Measurements from ENCODE around the gene TDP2. TPM values are rescaled to one million over a fixed set of nuclear protein-coding genes. Genes with fewer than 3 reads are reported as not detected.
A peak's percentile ranks its signal among the peaks of the same experiment; 100 is the strongest.

Gene TDP2, protein sequence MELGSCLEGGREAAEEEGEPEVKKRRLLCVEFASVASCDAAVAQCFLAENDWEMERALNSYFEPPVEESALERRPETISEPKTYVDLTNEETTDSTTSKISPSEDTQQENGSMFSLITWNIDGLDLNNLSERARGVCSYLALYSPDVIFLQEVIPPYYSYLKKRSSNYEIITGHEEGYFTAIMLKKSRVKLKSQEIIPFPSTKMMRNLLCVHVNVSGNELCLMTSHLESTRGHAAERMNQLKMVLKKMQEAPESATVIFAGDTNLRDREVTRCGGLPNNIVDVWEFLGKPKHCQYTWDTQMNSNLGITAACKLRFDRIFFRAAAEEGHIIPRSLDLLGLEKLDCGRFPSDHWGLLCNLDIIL
- 43.2 TPM for total RNA-seq
- polyA plus RNA-seq = 10 to 100 TPM; 55.2 to 68.6 (median 57.1) TPM

DNA sequence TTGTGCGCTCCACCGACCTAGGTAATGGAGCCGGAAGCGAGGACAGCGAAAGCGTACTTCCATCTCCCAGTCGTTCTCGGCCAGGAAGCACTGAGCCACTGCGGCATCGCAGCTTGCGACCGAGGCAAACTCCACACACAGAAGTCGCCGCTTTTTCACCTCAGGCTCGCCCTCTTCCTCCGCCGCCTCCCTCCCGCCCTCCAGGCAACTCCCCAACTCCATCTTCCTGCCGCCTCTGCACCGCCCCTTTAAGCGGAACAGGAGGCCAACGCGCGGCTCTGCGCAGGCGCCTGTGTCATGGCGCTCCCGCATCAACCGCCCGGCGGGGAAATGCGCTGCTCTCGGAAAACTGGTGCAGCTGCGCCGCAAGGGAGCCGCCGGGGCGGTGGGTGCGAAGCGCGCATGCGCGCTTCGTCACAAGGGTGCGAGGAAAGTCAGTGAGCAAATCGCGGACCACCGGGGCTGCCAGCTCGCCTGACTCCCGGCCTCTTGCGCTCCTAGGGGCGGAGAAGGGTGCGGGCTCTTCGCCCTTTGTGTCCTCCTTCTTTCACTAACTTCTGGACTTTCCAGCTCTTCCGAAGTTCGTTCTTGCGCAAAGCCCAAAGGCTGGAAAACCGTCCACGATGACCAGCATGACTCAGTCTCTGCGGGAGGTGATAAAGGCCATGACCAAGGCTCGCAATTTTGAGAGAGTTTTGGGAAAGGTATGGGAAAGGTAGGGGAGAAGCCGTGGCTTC, at the start of gene TDP2, which contains the start of gene ACOT13:
Gene TDP2, minus strand, starts transcription at position 259 of the 737 bp plus-strand sequence. Its CDS starts 37 bp downstream, at position 222.
Gene ACOT13, plus strand, starts transcription at position 437 of the 737 bp plus-strand sequence. Its CDS starts 187 bp downstream, at position 624.
- Histone ChIP-seq H3K27me3 (ENCODE audit: control insufficient read depth, insufficient read depth, low read length) (no peaks in the 10 kb centered on the region), H3K4me1 (ENCODE audit: control insufficient read depth, insufficient read depth, low read length, poor library complexity, severe bottlenecking) (peaks cover 43% of the 10 kb centered on the region), H3K4me3 (ENCODE audit: low read depth, low read length) (peak within 1 kb of the TSS; percentile 97), H3K27ac (ENCODE audit: insufficient read depth, low read length, poor library complexity, severe bottlenecking) (peak within 1 kb of the TSS; percentile 86), H3K9me3 (ENCODE audit: control insufficient read depth in 2 of 2, low read length in 2 of 2) (peaks cover 0 to 3% of the 10 kb centered on the region in 2 experiments), H3K36me3 (ENCODE audit: control insufficient read depth, insufficient read depth, low read length) (peaks cover 25% of the 10 kb centered on the region)
- Mint-ChIP-seq H3K4me1 (peaks cover 42 to 71% (median 50%) of the 10 kb centered on the region in 4 donors), H3K36me3 (peaks cover 27% of the 10 kb centered on the region), H3K27me3 (no peaks in the 10 kb centered on the region), H3K27ac (peak within 1 kb of the TSS; percentile 96 to 99 (median 97)), H3K4me3 (peak within 1 kb of the TSS; percentile 94 to 100 (median 99)), H3K9me3 (peaks cover 0 to 7% (median 0%) of the 10 kb centered on the region in 7 donors)
- ATAC-seq (ENCODE audit: low read depth in 2 of 2) (peak; percentile 93 to 94), DNase-seq (peak; percentile 95 to 98 (median 96))

GRCh38 chr6:24710519-24711303, 44.0 kb upstream of the TDP2 start:
- ATAC-seq (ENCODE audit: low read depth in 2 of 2) (no peak), DNase-seq (no peak)
- peak overlapping the region in 3 of 4 donors; percentile 36 to 64 (median 59) for H3K4me3 Mint-ChIP-seq
- H3K27ac Mint-ChIP-seq = peak overlapping the region; percentile 59 to 89 (median 66)
- H3K36me3 Mint-ChIP-seq = peaks cover 57% of the 10 kb centered on the region
- Histone ChIP-seq H3K4me3 (ENCODE audit: low read depth, low read length) (peak overlapping the region; percentile 41), H3K27me3 (ENCODE audit: control insufficient read depth, insufficient read depth, low read length) (no peaks in the 10 kb centered on the region), H3K27ac (ENCODE audit: insufficient read depth, low read length, poor library complexity, severe bottlenecking) (no peak overlapping the region), H3K4me1 (ENCODE audit: control insufficient read depth, insufficient read depth, low read length, poor library complexity, severe bottlenecking) (peaks cover 46% of the 10 kb centered on the region), H3K9me3 (ENCODE audit: control insufficient read depth in 2 of 2, low read length in 2 of 2) (no peaks in the 10 kb centered on the region), H3K36me3 (ENCODE audit: control insufficient read depth, insufficient read depth, low read length) (peaks cover 99% of the 10 kb centered on the region)
- H3K27me3 Mint-ChIP-seq = no peaks in the 10 kb centered on the region
- H3K9me3 Mint-ChIP-seq = no peaks in the 10 kb centered on the region
- peaks cover 30 to 65% (median 52%) of the 10 kb centered on the region in 4 donors for H3K4me1 Mint-ChIP-seq

GRCh38 chr6:24709014-24709711, 42.5 kb upstream of the TDP2 start:
- Mint-ChIP-seq H3K36me3 (peaks cover 53% of the 10 kb centered on the region), H3K4me3 (no peak overlapping the region), H3K9me3 (no peaks in the 10 kb centered on the region), H3K4me1 (peaks cover 31 to 60% (median 44%) of the 10 kb centered on the region in 4 donors), H3K27me3 (no peaks in the 10 kb centered on the region), H3K27ac (no peak overlapping the region)
- no peaks in the 10 kb centered on the region for H3K27me3 ChIP-seq (ENCODE audit: control insufficient read depth, insufficient read depth, low read length)
- H3K27ac ChIP-seq (ENCODE audit: insufficient read depth, low read length, poor library complexity, severe bottlenecking) = no peak overlapping the region
- ATAC-seq (ENCODE audit: low read depth in 2 of 2) (no peak), DNase-seq (no peak)
- H3K4me1 ChIP-seq (ENCODE audit: control insufficient read depth, insufficient read depth, low read length, poor library complexity, severe bottlenecking) = peaks cover 32% of the 10 kb centered on the region
- no peaks in the 10 kb centered on the region for H3K9me3 ChIP-seq (ENCODE audit: control insufficient read depth in 2 of 2, low read length in 2 of 2)
- peaks cover 99% of the 10 kb centered on the region for H3K36me3 ChIP-seq (ENCODE audit: control insufficient read depth, insufficient read depth, low read length)
- no peak overlapping the region for H3K4me3 ChIP-seq (ENCODE audit: low read depth, low read length)

GRCh38 chr6:24708612-24709011, 41.9 kb upstream of the TDP2 start:
- Histone ChIP-seq H3K4me1 (ENCODE audit: control insufficient read depth, insufficient read depth, low read length, poor library complexity, severe bottlenecking) (peaks cover 26% of the 10 kb centered on the region), H3K4me3 (ENCODE audit: low read depth, low read length) (no peak overlapping the region), H3K36me3 (ENCODE audit: control insufficient read depth, insufficient read depth, low read length) (peaks cover 98% of the 10 kb centered on the region), H3K27ac (ENCODE audit: insufficient read depth, low read length, poor library complexity, severe bottlenecking) (no peak overlapping the region), H3K27me3 (ENCODE audit: control insufficient read depth, insufficient read depth, low read length) (no peaks in the 10 kb centered on the region), H3K9me3 (ENCODE audit: control insufficient read depth in 2 of 2, low read length in 2 of 2) (no peaks in the 10 kb centered on the region)
- ATAC-seq (ENCODE audit: low read depth in 2 of 2) (no peak), DNase-seq (no peak)
- H3K27me3 Mint-ChIP-seq = no peaks in the 10 kb centered on the region
- H3K4me3 Mint-ChIP-seq = no peak overlapping the region
- peak overlapping the region in 1 of 3 donors; percentile 43 for H3K27ac Mint-ChIP-seq
- H3K4me1 Mint-ChIP-seq = peaks cover 27 to 59% (median 43%) of the 10 kb centered on the region in 4 donors
- peaks cover 48% of the 10 kb centered on the region for H3K36me3 Mint-ChIP-seq
- H3K9me3 Mint-ChIP-seq = no peaks in the 10 kb centered on the region

DNA sequence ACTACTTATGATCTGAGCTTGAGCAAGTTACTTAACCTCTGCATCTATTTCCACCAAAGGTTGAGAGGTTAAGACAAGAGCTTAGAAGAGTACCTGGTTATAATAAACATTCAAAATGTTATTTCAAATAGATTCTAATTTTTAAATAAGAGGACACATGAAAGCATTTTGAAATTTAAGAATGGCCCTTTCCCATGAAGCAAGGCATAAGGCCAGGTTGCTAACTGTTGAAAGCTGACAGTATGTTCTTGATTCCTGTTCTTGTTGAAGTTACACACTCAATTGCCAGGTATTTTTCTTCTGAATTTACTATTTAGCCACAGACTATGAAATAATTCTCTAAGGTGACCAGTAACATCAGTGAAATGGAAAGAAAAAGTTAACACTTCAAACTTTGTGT, 37.8 kb upstream of the TDP2 start:
- ATAC-seq (ENCODE audit: low read depth in 2 of 2) (no peak), DNase-seq (no peak)
- H3K27ac Mint-ChIP-seq = no peak overlapping the region
- Histone ChIP-seq H3K27ac (ENCODE audit: insufficient read depth, low read length, poor library complexity, severe bottlenecking) (no peak overlapping the region), H3K4me1 (ENCODE audit: control insufficient read depth, insufficient read depth, low read length, poor library complexity, severe bottlenecking) (no peaks in the 10 kb centered on the region), H3K27me3 (ENCODE audit: control insufficient read depth, insufficient read depth, low read length) (no peaks in the 10 kb centered on the region), H3K36me3 (ENCODE audit: control insufficient read depth, insufficient read depth, low read length) (peaks cover 78% of the 10 kb centered on the region), H3K4me3 (ENCODE audit: low read depth, low read length) (no peak overlapping the region), H3K9me3 (ENCODE audit: control insufficient read depth in 2 of 2, low read length in 2 of 2) (no peaks in the 10 kb centered on the region)
- peaks cover 33% of the 10 kb centered on the region for H3K36me3 Mint-ChIP-seq
- peaks cover 19 to 48% (median 34%) of the 10 kb centered on the region in 4 donors for H3K4me1 Mint-ChIP-seq
- no peak overlapping the region for H3K4me3 Mint-ChIP-seq
- H3K27me3 Mint-ChIP-seq = no peaks in the 10 kb centered on the region
- no peaks in the 10 kb centered on the region for H3K9me3 Mint-ChIP-seq

DNA sequence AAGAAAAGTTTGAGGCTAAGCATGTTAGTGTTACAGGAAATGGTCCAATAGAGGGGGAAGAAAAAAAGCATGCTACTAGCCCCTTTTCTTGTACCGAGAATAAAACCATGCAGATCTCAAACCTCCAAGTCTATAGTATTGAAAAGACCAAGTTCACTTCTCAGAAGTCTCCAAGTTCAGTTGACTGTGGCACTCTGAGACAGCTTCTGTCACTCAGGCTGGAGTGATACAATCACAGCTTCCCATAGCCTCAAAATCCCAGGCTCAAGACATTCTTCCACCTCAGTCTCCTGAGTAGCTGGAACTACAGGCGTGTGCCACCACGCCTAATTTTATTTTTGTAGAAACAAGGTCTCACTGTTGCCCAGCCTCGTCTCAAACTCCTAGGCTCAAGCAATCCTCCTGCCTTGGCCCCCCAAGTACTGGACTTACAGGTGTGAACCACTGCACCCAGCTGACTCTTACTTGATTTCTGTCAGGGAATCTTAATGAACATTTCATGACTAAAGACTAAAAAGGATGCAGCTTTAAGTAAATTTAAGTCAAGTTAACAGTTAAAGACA, 36.1 kb upstream of the TDP2 start:
- no peaks in the 10 kb centered on the region for H3K9me3 Mint-ChIP-seq
- ATAC-seq (ENCODE audit: low read depth in 2 of 2) (no peak), DNase-seq (no peak)
- H3K4me3 ChIP-seq (ENCODE audit: low read depth, low read length) = no peak overlapping the region
- H3K4me3 Mint-ChIP-seq = no peak overlapping the region
- H3K36me3 Mint-ChIP-seq = peaks cover 25% of the 10 kb centered on the region
- H3K27me3 ChIP-seq (ENCODE audit: control insufficient read depth, insufficient read depth, low read length) = no peaks in the 10 kb centered on the region
- H3K4me1 ChIP-seq (ENCODE audit: control insufficient read depth, insufficient read depth, low read length, poor library complexity, severe bottlenecking) = no peaks in the 10 kb centered on the region
- no peaks in the 10 kb centered on the region for H3K9me3 ChIP-seq (ENCODE audit: control insufficient read depth in 2 of 2, low read length in 2 of 2)
- no peak overlapping the region for H3K27ac ChIP-seq (ENCODE audit: insufficient read depth, low read length, poor library complexity, severe bottlenecking)
- H3K27me3 Mint-ChIP-seq = no peaks in the 10 kb centered on the region
- H3K36me3 ChIP-seq (ENCODE audit: control insufficient read depth, insufficient read depth, low read length) = peaks cover 62% of the 10 kb centered on the region
- H3K27ac Mint-ChIP-seq = peak overlapping the region; percentile 20 to 82 (median 31)
- peaks cover 15 to 41% (median 30%) of the 10 kb centered on the region in 4 donors for H3K4me1 Mint-ChIP-seq
